ENCODE data around the gene AQP7.
"Not testable (repeated sequence)": the region's sequence is repeated elsewhere in the genome, so short reads cannot be mapped to it uniquely, and the experiment has no call there.

Gene AQP7

DNA sequence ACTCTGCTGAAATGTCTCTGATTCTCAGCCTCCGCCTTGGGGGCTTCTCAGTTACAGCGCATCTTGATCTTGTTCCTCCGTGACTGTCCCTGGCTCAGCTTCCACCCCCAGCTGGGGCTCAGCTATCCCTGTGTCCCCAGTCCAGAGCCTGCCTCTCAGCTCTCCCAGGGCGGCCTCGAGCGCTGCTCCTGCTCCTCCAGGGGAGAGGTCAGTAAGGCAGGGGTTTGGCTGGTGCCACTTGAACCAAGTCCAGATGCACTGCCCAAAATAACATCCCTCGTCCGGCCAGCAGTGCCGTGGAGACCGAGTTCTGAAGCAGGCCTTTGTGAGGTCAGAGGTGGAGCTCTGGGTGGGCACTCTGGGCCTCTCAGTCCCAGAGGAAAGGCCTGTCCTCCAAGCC is at the start of gene AQP7:
Gene AQP7 (minus strand): TSS at position 198 of the 400 bp plus-strand sequence. CDS start 1,306 bp downstream, outside the sequence.
- DNase-seq: not testable (repeated sequence)

DNA sequence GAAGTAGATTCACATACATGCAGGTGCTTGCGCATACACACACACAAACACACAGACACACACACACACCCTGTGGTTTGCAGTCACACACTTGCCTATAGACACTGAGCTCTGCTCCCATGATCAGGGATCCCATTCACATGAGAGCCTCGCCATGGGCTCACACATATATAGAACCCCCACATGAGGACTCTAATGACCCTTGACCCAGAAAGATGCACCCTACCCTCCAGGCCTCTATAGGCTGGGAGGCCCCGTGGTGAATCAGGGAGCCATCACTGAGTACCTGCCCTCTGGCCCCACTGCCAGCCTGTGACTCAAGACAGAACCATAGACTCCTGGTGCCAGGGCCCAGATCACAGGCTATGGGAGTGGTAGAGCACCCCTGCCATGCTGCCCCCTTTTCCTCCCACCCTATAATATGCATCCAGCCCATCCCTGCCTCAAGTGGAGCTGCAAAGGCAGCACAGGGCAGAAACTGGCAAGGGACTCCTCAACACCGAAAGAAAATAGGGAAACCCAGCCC is 48.3 kb upstream of the AQP7 start:
- DNase-seq: no peak

DNA sequence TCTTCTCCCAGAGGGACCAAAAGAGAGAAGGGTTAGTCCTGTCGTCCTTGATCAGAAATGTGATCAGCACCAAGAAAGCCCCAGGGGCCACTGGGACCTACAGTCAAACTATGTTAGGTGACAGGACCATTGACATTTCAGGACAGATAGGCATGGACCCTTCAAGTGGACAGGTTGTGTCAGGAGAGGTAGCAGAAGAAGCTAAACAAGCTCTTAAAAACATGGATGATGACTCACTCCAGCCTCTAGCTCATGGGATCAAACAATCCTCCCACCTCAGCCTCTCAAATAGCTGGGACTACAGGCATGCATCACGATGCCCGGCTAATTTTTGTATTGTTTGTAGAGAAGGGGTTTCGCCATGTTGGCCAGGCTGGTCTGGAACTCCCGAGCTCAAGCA is 47.3 kb upstream of the AQP7 start:
- no peak for DNase-seq

- DNase-seq: peak; percentile 56
These were observed 45.6 kb upstream of the AQP7 start for GRCh38 chr9:33447799-33448553.

GRCh38 chr9:33446946-33447798 is 44.8 kb upstream of the AQP7 start, which contains the start of gene AQP3:
Gene AQP3, minus strand, starts transcription at chr9:33447593. Its CDS starts 63 bp downstream, at chr9:33447530.
- DNase-seq: peak; percentile 66

- DNase-seq: peak; percentile 64
These were observed 44.0 kb upstream of the AQP7 start for GRCh38 chr9:33446240-33446945.

DNA sequence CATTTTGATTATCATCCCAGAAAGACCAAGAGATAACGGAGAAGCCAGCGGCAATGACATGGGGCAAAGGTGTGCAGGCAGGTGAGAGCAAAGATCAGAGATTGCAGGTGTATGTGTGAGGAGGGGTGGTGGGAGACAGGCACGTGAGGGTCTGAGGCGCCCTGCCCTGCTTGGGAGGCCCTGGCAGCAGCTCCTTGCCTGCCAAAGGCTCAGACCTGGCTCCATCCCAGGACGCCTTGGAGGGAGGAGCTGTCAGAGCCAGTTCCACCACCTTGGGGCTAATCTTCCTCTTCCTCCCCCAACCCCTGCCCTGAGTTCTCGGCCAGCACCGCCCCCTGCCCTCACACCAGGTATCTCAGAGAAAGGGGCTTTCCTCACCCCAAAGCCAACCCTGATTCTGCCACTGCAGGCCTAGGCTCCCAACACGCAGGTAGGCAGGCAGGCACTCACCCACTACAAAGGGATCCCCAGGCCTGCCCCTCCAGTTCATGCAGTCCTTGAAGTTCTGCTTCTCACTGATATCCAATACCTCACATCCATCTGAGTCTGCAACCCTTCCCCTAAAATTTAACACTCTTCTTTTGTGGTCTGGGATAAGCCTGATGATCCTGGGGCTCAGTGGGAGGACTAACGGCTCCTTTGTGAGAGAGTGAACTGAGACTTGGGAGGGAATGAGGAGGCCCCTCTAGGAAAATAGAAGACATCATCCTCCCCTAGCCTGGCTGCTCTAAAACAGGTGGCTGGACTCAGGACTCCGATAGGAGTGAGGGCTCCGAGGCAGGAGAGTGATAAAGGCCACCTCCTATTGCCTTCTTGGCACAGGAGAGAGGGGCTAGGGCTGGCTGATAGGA is 43.2 kb upstream of the AQP7 start:
- no peak for DNase-seq

DNA sequence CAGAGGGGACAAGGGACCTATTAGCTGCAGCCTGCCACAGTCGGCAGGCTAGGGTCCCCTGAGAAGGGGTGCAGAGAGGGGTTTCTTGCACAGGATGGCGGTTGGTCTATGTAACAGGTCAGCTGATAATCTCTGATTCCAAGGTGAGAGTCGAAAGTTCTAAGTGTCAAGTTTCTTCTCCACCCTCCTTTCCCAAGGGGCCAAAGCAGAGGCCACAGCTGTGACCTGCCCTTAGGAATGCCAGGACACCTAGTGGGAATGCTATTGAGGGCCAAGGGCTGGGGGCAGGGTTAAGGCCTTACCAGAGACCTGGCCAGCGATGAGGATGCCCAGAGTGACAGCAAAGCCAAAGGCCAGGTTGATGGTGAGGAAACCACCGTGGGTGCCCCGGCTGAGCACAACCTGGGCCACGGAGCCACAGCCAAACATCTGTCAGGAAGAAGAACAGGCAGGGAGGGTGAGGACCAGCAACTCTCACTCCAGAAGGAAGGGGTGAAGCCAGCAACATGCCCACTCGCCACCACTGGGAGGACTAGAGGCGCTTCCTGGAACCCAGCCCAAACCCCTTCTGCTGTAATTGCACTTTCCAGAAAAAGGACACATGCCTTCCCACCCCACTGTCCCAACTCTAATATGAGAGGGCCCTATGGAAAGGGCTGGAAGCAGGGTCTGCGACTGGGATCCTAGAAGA is 41.2 kb upstream of the AQP7 start:
- DNase-seq: no peak

DNA sequence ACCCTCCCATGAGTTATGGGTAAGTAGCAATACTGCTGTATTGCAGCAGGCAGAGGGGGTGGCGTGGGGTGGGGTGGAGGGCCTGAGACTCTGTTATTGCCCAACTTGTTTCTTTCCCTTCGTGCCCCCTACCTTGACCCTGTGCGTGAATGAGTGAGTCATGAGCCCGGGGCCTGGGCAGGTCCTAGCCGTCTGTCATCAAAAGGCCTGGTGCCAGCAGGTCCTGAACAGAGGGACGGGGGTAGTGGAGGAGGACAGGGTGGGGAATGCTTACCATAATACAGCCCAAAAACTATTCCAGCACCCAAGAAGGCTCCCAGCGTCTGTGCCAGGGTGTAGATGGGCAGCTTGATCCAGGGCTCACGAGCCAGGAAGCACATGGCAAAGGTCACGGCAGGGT is 40.7 kb upstream of the AQP7 start:
- no peak for DNase-seq

DNA sequence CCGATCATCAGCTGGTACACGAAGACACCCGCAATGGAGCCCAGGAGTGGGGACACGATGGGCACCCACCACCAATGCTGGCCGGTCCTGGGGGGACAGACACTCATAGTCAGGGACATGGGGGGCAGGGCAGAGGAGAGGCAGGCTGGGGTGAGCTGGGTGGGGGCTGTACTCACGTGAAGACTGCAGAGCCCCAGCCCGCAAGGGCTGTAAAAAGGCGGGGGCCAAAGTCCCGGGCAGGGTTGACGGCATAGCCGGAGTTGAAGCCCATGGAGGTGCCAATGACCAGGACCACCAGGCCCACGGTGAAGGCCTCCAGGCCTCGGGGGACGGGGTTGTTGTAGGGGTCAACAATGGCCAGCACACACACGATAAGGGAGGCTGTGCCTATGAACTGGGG is 39.8 kb upstream of the AQP7 start:
- DNase-seq: no peak

DNA sequence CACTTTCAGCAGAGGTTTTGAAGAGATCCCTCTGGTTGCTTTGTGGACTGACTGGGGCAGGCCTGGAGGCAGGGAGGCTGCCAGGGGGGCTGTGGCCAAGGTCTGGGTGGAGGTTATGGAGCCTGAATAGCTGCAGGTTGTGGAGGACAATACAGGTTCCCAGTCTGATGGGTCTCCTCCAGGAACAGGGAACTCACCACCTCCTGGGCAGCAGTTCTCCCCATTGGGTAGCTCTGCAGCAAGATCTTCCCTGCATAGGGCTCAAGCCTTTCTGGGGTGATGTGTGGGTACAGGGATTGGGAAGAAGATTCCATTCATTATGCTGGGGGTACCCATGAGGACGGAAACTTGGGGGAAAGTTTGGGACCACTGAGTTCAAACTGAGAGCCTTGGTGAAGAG is 38.2 kb upstream of the AQP7 start:
- DNase-seq: no peak

GRCh38 chr9:33440204-33440603 is 37.8 kb upstream of the AQP7 start:
- DNase-seq: no peak

DNA sequence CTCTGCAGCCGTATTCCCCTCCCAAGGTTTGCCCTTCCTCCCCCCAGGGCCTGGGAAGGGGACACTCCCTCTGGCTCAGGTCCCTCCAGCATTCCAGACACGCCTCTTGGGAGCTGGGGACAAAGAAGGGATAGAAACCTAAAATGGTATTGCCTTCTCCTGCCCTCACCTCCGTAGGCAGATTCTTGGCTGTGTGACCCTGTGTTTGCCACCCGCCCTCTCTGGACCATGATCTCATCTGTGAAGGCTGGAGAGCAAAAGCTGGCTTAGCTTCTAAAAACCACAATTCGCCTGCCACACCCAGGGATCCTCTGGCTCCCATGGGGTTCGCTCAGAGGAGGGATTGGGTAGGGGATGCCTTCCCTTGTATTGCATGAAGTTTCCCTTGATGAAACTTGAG is 37.4 kb upstream of the AQP7 start:
- no peak for DNase-seq

DNA sequence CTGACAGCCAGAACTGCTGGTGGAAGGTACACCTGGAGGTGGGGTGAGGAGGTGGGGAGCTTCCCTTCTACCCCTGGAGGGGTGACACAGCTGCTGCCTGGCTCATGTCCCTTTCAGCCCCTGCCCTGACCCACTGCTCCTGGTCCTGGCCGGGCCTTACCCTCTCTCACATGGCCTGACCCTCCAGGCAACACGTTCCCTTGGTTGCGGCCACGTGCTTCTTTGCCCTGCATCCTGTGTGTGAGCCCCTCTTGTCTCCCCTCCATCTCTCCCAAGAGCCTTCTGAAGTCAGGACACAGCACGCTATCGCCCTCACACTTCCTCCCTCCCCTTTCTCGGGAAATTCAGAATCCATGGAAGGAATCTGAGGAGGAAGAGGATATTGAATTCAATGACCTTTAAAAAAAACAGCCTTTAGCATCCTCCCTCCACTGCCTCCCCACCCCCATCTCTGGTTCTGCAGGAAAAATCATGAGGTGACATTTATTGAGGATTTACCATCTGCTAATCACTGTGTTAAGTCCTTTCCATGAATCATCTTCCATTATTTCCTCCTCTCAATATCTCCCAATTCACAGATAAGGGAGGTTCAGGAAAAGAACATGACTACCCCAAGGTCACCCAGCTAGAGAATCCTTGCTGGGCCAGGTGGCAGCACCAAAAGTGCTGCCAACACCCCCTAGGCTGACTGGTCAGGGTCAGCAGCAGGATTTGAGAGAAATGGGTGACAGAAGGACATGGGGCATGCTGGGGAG is 36.7 kb upstream of the AQP7 start:
- no peak for DNase-seq

DNA sequence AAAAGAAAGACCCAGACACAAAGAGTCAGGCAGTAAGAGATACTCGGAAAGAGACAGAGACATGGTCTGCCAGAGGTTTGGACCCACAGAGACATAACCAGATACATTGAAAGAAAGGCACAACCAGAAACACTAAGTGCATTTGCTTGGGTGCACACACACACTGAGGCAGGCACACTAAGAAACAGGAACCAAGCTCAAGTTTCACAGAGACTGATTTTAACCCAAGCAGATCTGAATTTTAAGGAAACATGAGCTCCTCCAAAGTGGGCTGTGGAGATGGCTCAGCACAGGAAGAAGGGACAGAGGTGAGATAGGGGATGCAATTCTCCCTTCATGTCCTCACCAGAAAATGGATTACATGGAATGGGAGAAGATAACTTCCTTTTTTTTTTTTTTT is 35.5 kb upstream of the AQP7 start:
- DNase-seq: no peak

- DNase-seq: no peak
These were observed 34.8 kb upstream of the AQP7 start for GRCh38 chr9:33437205-33437604.

DNA sequence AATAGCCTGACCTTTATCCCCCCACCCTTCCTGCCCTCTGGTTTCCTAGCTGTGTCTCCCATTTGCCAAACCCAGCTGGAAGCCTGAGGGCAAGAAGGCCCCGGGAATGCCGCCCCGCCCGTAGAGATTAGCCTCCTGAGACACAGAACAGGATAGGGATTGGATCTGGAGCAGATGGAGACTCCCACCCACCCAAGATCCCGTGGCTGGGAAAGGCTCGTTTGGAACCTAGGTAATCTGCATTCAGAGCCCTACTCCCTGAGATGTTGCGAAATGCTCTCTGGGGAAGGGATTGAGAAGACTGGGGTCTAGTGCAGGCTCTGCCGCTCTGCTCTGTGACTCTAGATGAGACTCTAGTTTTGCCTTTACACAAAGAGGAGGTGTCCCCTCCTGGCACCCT is 34.1 kb upstream of the AQP7 start:
- DNase-seq: no peak

DNA sequence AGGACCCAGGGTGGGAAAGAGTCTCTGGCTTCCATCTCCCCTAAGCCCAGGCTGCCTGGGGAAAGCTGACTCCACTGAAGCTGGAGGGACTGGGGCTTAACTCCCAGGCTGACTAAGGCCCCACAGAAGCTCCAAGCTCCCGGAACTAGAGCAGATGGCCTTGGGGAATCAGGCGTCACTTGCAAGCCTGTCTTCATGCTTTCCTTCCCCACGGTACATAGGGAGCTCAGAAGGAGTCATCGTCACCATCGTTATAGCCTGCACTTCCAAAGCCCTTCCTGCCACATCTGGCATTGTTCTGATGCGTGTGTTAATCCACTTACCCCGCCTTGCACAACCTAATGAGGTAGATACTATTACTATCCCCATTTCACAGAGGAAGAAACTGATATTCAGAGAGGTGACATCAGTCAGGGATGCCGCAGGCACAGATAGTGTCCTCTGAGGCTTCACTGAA is 33.5 kb upstream of the AQP7 start:
- DNase-seq: peak; percentile 18

DNA sequence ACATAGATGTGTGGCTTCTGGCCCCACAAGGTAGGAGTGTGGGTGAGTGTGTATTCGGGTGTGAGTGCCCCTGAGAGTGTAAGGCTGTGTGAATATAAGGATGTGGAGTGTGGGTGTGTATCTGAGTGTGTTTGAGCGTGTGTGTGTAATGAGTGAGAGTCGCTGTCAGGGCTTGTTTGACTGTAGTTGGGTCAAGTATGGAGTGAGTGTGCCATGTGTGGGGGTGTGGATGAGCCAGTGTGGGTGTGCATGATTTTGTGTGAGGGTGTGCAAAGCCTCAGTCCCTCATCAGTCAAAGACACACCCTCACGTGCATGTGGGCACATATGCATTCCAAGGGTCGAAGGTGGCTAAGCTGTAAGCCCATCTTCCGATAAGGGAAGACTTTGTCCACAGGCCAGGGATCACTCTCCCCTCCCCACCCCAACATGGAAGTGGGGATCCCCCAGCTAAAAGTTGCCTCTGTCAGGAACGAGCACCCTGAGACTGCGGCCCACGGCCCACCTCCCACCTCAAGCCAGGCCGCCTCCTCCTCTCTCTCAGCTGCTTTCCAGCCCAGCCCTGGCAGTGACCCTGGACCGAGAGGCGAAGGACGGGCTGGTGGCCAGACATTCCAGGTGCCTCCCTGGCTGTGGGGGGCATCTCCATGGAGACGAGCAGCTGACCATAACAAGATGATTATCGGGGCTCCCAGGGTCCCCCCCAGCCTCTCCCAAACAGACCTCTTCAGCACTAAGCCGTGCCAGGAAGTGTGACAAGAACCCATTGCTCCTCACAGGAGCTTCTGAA is 32.1 kb upstream of the AQP7 start:
- no peak for DNase-seq

DNA sequence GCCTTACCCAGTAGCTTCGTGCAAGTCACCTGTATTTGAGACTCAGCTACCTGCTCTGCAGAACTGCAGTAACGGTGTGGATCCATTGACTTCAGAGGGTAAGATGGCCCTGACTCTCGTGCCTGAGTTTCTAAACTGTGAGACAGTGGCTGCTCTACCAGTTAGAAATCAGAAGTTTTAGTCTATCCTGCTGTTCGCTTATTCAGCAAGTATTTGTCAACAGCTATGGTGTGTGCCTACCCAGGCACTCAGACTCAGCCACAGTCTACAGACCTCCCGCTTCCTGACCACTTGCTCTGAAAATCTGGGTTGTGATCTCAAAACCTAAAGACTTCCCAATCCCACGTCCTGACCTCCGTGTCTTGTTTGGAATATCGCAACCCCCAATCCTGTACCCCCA is 31.5 kb upstream of the AQP7 start:
- DNase-seq: no peak

Data from NCI-H2171 treated with DMSO at 0.1 percent for 48 hours (cell line).